ENCODE data around the gene COL21A1. TPM values are rescaled to one million over a fixed set of nuclear protein-coding genes. Genes with fewer than 3 reads are reported as not detected.
"Not testable (repeated sequence)": the region's sequence is repeated elsewhere in the genome, so short reads cannot be mapped to it uniquely, and the experiment has no call there.

Gene COL21A1
- total RNA-seq, 1 donor from 2014 or later, result 0.57 TPM

GRCh38 chr6:56268266-56268665 is 20.9 kb upstream of the COL21A1 start:
- Mint-ChIP-seq H3K36me3 (ENCODE audit: low read depth, unreplicated experiment) (no peaks in the 10 kb centered on the region), H3K4me3 (ENCODE audit: unreplicated experiment) (no peak overlapping the region), H3K9me3 (ENCODE audit: unreplicated experiment) (peaks cover 27% of the 10 kb centered on the region), H3K4me1 (ENCODE audit: low read depth, unreplicated experiment) (no peaks in the 10 kb centered on the region), H3K27me3 (ENCODE audit: low read depth, unreplicated experiment) (no peaks in the 10 kb centered on the region), H3K27ac (ENCODE audit: unreplicated experiment) (no peak overlapping the region)
- no peaks in the 10 kb centered on the region for H3K4me1 ChIP-seq (ENCODE audit: insufficient read depth, low read length)
- H4K20me1 ChIP-seq (ENCODE audit: insufficient read depth, low read length), result no peaks in the 10 kb centered on the region
- DNase-seq (ENCODE audit: low read depth), result peak; percentile 4
- no peaks in the 10 kb centered on the region for H3K36me3 ChIP-seq (ENCODE audit: insufficient read depth, low read length)
- H3K27ac ChIP-seq (ENCODE audit: low read depth, low read length), result no peak overlapping the region
- no peak overlapping the region for H3K4me3 ChIP-seq (ENCODE audit: insufficient read depth, low read depth, low read length)
- H3K9ac ChIP-seq (ENCODE audit: low read length), result no peak overlapping the region
- no peak for TF ChIP-seq EZH2 (IDR thresholded peaks at IDR 0.05; ENCODE audit: insufficient read depth, low read length)
- no peak for TF ChIP-seq CTCF (IDR thresholded peaks at IDR 0.05; ENCODE audit: insufficient read depth, low read depth, low read length)
- no peak for FAIRE-seq
- H3K27me3 ChIP-seq (ENCODE audit: insufficient read depth, low read length), result no peaks in the 10 kb centered on the region
- H3K4me2 ChIP-seq (ENCODE audit: low read length), result no peak overlapping the region
- no peaks in the 10 kb centered on the region for H3K79me2 ChIP-seq (ENCODE audit: insufficient read depth, low read length)
- H2AFZ ChIP-seq (ENCODE audit: low read depth, low read length), result no peak overlapping the region
- H3K9me3 ChIP-seq (ENCODE audit: insufficient read depth, low read depth, low read length), result peaks cover 3% of the 10 kb centered on the region

- DNase-seq (ENCODE audit: low read depth) (no peak), FAIRE-seq (no peak)
- Mint-ChIP-seq H3K9me3 (ENCODE audit: unreplicated experiment) (peaks cover 18% of the 10 kb centered on the region), H3K36me3 (ENCODE audit: low read depth, unreplicated experiment) (no peaks in the 10 kb centered on the region), H3K4me3 (ENCODE audit: unreplicated experiment) (no peak overlapping the region), H3K4me1 (ENCODE audit: low read depth, unreplicated experiment) (no peaks in the 10 kb centered on the region), H3K27me3 (ENCODE audit: low read depth, unreplicated experiment) (peaks cover 2% of the 10 kb centered on the region), H3K27ac (ENCODE audit: unreplicated experiment) (no peak overlapping the region)
- H3K79me2 ChIP-seq (ENCODE audit: insufficient read depth, low read length), result no peaks in the 10 kb centered on the region
- H3K27me3 ChIP-seq (ENCODE audit: insufficient read depth, low read length), result no peaks in the 10 kb centered on the region
- peaks cover 3% of the 10 kb centered on the region for H3K9me3 ChIP-seq (ENCODE audit: insufficient read depth, low read depth, low read length)
- no peak overlapping the region for H3K4me2 ChIP-seq (ENCODE audit: low read length)
- H3K36me3 ChIP-seq (ENCODE audit: insufficient read depth, low read length), result no peaks in the 10 kb centered on the region
- H3K4me3 ChIP-seq (ENCODE audit: insufficient read depth, low read depth, low read length), result no peak overlapping the region
- no peak overlapping the region for H2AFZ ChIP-seq (ENCODE audit: low read depth, low read length)
- H3K4me1 ChIP-seq (ENCODE audit: insufficient read depth, low read length), result no peaks in the 10 kb centered on the region
- TF ChIP-seq CTCF (IDR thresholded peaks at IDR 0.05; ENCODE audit: insufficient read depth, low read depth, low read length) (no peak), EZH2 (IDR thresholded peaks at IDR 0.05; ENCODE audit: insufficient read depth, low read length) (no peak)
- H3K9ac ChIP-seq (ENCODE audit: low read length), result no peak overlapping the region
- H4K20me1 ChIP-seq (ENCODE audit: insufficient read depth, low read length), result no peaks in the 10 kb centered on the region
- no peak overlapping the region for H3K27ac ChIP-seq (ENCODE audit: low read depth, low read length)
Measured at GRCh38 chr6:56266011-56266410, 18.6 kb upstream of the COL21A1 start.

GRCh38 chr6:56263596-56264315 is 16.4 kb upstream of the COL21A1 start:
- H2AFZ ChIP-seq (ENCODE audit: low read depth, low read length), result no peak overlapping the region
- no peak overlapping the region for H3K4me2 ChIP-seq (ENCODE audit: low read length)
- Mint-ChIP-seq H3K4me1 (ENCODE audit: low read depth, unreplicated experiment) (no peaks in the 10 kb centered on the region), H3K4me3 (ENCODE audit: unreplicated experiment) (no peak overlapping the region), H3K27me3 (ENCODE audit: low read depth, unreplicated experiment) (peaks cover 2% of the 10 kb centered on the region), H3K9me3 (ENCODE audit: unreplicated experiment) (peaks cover 4% of the 10 kb centered on the region), H3K27ac (ENCODE audit: unreplicated experiment) (no peak overlapping the region), H3K36me3 (ENCODE audit: low read depth, unreplicated experiment) (no peaks in the 10 kb centered on the region)
- no peak overlapping the region for H3K9ac ChIP-seq (ENCODE audit: low read length)
- no peak overlapping the region for H3K4me3 ChIP-seq (ENCODE audit: insufficient read depth, low read depth, low read length)
- no peak for FAIRE-seq
- H3K9me3 ChIP-seq (ENCODE audit: insufficient read depth, low read depth, low read length), result no peaks in the 10 kb centered on the region
- H4K20me1 ChIP-seq (ENCODE audit: insufficient read depth, low read length), result no peaks in the 10 kb centered on the region
- TF ChIP-seq EZH2 (IDR thresholded peaks at IDR 0.05; ENCODE audit: insufficient read depth, low read length) (no peak), CTCF (IDR thresholded peaks at IDR 0.05; ENCODE audit: insufficient read depth, low read depth, low read length) (no peak)
- no peaks in the 10 kb centered on the region for H3K4me1 ChIP-seq (ENCODE audit: insufficient read depth, low read length)
- no peak for DNase-seq (ENCODE audit: low read depth)
- no peak overlapping the region for H3K27ac ChIP-seq (ENCODE audit: low read depth, low read length)
- peaks cover 2% of the 10 kb centered on the region for H3K27me3 ChIP-seq (ENCODE audit: insufficient read depth, low read length)
- no peaks in the 10 kb centered on the region for H3K36me3 ChIP-seq (ENCODE audit: insufficient read depth, low read length)
- H3K79me2 ChIP-seq (ENCODE audit: insufficient read depth, low read length), result no peaks in the 10 kb centered on the region

GRCh38 chr6:56260593-56260992 is 13.2 kb upstream of the COL21A1 start:
- H3K4me1 Mint-ChIP-seq (ENCODE audit: low read depth, unreplicated experiment); H3K27ac Mint-ChIP-seq (ENCODE audit: unreplicated experiment); H3K27ac ChIP-seq (ENCODE audit: low read depth, low read length); H3K36me3 Mint-ChIP-seq (ENCODE audit: low read depth, unreplicated experiment); H4K20me1 ChIP-seq (ENCODE audit: insufficient read depth, low read length); H3K9me3 Mint-ChIP-seq (ENCODE audit: unreplicated experiment); H3K27me3 ChIP-seq (ENCODE audit: insufficient read depth, low read length); H3K36me3 ChIP-seq (ENCODE audit: insufficient read depth, low read length); H3K79me2 ChIP-seq (ENCODE audit: insufficient read depth, low read length); H3K4me3 ChIP-seq (ENCODE audit: insufficient read depth, low read depth, low read length); H3K4me1 ChIP-seq (ENCODE audit: insufficient read depth, low read length); H2AFZ ChIP-seq (ENCODE audit: low read depth, low read length); H3K9me3 ChIP-seq (ENCODE audit: insufficient read depth, low read depth, low read length); H3K4me3 Mint-ChIP-seq (ENCODE audit: unreplicated experiment); H3K27me3 Mint-ChIP-seq (ENCODE audit: low read depth, unreplicated experiment); H3K4me2 ChIP-seq (ENCODE audit: low read length); H3K9ac ChIP-seq (ENCODE audit: low read length); FAIRE-seq; DNase-seq (ENCODE audit: low read depth): not testable (repeated sequence)
